GOT3 (cell line): ENCODE measurements around the gene GAS2L1.
"Not testable (repeated sequence)": the region's sequence is repeated elsewhere in the genome, so short reads cannot be mapped to it uniquely, and the experiment has no call there.

Experiments used
- DNase-seq: peaks from one replicate; lab custom pipeline; 2025; ENCODE audit warnings: mixed read lengths; lab: John Stamatoyannopoulos, UW

GAS2L1 gene

DNA sequence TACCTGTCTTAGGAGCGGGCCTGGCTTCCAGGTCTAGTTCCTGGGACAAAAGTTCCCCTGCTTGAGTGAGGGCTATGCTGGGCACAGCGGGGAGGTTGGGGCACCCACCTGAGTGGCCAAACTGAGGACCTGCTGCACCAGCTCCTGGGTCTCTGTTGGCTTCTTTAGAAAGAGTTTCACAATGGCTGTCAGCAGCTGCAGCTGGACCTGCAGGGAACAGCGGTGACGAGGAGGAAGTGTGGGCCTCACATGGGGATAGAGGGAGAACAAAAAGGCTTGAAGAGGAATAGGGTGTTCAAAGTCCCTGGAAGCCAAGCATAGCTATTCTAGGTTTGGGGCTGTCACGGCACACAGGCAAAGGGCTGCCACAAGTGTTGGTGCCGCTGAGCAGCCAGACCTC, 35.7 kb downstream of the GAS2L1 start:
- DNase-seq: no peak

DNA sequence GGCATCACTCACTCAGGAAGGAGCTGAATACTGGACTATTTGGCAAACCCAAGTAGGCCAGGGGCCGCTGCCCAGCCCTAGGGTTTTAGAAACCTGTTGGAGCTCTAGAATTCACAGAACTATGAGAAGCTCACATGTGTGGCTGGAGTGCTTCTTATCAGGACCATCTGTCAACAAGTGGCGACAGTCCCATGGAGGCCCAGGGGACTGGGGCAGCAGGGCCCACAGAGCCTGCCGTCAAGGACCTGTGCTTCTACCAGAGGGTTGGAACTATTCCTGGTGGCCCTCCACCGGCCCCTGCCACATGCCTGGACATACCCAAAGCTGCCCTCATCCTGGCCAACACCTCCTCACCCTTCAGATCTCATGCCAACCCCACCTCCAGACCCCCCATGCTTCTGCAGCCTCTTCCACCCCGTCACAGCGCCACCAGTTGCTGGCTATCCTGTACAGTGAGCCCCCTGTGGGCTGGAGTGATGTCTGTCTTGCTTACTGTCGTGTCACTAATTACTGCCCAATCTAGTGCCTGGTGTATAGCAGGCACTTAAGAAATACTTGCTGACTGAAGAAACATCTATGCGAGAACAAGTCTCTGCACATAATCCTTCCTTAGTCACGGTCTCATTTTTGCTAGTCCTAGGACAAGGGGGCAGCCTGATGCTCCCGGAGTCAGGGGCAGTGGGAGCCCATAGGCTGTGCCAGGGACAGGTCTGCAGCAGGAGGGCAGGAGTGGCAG, 36.3 kb downstream of the GAS2L1 start:
- no peak for DNase-seq

DNA sequence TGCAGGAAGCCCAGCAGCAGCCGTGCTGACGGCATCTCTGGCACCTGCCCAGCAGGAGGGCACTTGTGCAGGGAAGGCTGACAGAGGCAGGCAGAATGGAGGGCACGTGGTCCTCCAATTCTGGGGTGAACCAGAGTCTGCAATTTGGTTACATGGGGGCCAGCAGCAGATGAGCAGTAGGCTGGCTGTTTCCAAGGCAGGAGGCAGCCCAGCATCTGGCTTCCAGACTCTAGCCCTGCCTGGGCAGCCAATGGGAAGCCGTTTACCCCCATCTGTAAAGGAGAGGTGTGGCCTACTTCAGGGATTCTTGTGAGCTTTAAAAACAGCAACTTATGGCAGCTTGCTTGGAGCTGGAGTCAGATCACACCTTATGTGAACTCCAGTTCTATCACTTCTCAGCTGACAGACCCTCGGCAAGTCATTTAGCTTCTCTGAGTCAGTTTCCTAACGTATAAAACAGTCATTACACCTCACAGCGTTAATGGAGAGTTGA, 36.9 kb downstream of the GAS2L1 start:
- DNase-seq: no peak

DNA sequence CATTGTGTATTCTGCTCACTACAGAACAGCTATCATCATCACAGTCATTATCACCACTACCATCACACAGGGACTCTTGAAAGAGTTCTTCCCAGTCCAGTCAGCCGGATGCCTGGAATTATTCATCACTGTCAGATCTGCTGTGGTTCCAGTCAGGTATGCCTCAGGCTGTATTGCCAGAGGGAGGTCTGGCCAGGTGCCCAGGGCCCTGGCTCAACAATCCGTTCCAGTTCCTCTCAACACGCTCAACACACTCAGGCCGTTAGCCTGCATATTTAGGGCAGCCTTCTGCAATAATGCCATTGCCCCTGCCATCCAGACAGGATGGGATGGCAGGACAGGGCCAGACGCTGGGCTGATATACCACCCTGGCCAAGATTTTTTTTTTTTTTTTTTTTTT, 37.7 kb downstream of the GAS2L1 start:
- no peak for DNase-seq

DNA sequence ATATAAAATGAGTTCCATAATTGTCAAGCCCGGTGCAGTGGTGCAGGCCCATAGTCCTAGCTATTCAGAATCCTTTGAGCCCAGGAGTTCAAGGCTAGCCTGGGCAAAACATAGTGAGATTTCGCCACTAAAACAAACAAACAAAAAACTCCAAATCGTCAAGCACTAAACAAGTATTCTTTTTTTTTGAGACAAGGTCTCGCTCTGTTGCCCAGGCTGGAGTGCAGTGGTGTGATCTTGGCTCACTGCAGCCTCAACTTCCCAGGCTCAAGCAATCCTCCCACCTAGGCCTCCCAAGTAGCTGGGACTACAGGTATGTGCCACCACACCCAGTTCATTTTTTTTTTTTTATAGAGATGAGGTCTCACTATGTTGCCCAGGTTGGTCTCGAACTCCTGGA, 38.4 kb downstream of the GAS2L1 start:
- not testable (repeated sequence) for DNase-seq

DNA sequence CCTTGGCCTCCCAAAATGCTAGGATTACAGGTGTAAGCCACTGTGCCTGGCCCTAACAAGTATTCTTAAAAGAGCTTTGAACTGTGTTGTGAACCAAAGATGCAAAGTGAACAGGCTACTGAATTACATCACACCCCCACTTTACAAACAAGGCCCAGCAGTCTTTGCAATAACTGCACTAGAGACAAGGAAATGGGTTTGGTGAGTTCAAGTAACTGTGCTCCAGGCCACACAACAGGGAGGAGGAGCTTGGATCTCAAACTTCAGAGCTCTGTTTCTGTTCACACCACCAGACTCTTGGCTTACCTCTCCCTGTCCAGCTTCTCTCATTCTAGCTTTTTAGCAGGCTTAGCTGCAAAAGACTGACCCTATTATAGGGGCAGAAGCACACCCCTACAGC, 39.5 kb downstream of the GAS2L1 start:
- no peak for DNase-seq

DNA sequence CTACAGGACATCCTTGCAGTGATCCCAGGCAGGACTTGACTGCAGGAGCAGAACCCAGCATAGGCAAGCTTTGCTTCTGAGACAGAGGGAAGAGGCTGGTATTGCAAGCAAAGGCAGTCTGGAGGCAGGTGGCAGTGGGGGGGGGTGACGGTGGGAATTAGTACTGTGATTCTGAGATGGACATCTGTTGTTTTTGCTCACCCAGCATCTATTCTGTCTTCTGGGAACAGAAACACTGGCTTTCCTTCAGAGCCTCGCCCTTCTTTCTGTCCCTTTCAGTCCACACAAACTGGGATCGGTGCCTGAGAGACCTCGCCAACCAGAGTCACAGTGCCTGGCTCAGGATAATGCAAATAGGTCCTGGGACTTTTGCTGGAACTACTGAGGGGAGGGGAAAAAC, 40.2 kb downstream of the GAS2L1 start:
- no peak for DNase-seq

DNA sequence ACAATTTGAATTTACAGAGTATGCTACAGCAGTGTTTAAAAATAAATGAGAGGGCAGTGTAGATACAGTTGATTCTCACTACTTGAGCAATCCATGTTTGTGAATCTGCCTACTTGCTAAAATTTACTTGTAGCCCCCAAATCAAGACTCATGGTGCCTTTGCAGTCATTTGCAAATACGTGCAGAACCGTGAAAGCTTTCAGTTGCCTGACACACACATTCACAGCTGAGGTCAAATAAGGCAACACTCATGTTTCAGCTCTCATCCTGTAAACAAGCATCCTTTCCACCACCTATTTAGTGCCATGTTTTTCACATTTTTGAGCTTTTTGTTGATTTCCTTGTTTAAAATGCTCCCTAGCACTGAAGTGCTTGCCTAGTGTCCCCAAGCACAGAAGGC, 41.6 kb downstream of the GAS2L1 start:
- DNase-seq: no peak

DNA sequence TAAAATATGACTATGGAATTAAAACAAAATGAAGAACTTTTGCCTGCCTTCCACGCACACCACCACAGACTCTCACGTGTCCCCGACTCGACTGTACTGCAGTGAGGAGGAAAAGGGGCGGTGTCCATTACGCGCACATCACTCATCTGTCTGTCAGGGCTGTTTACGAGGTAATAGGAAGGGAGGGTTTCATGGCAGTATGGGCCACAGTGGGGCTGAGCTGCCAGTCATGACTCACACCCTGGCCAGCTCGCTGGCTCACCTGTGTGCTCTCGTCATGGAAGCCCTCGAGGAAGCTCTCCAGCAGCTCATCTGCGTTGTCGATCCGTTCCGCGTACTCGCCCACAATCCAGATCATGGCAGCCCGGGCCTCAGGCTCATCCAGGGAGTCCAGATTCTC, 42.5 kb downstream of the GAS2L1 start:
- no peak for DNase-seq

DNA sequence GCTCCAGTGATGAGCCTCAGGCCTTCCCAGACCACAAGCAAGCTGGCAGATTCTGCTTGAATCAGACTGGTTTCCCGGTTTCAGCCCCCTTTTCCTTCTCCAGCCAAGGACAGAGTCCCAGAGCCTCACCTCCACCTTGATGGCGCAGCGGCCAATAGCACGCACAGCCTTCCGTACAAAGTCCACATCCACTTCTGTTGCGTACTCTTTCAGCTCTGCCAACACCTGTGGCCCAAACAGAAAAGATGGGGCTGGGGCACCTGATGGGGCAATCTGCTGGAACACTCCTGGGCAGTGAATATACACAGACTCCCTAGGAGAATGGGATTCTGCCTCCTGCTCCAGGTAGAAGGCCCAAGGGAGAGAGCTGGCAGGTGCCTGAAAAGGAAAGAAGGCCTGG, 44.6 kb downstream of the GAS2L1 start:
- no peak for DNase-seq

DNA sequence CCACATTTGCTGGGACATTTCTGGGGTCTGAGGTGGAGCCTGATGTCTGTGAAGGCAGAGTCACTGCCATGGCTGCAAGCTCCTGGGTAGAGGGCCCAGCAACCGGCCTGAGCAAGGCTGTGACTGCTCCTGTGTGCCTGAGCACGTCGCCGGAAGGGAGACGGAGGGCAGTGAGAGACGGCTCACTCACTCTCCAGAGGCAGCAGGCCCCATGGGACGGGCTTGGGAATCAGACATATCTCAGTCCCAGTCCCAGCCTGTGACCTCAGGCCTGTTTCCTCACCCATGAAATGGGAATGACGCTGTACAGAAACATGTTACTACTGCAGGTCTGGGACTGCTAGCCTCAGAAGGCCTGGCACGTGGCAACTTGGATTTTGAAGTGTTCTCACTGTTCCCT, 45.4 kb downstream of the GAS2L1 start:
- DNase-seq: no peak

DNA sequence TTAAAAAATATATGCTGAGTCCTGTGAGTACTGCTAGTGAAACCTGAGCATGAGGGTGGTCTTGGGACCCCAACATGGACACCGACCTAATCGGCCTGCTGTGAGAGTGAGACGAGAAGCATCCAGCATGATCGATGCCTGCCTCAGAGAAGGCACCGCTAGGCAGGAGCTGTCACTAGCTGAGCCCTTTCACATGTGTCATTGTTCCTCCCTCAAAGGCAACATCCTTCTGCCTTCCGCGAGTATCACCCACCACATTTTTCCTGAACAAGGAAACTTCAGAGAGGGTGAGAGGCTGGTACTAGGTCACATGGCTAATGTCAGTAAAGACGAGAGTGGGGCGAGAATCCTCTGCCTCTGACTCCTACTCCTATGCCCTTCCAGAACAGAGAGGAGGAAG, 46.3 kb downstream of the GAS2L1 start:
- no peak for DNase-seq

DNA sequence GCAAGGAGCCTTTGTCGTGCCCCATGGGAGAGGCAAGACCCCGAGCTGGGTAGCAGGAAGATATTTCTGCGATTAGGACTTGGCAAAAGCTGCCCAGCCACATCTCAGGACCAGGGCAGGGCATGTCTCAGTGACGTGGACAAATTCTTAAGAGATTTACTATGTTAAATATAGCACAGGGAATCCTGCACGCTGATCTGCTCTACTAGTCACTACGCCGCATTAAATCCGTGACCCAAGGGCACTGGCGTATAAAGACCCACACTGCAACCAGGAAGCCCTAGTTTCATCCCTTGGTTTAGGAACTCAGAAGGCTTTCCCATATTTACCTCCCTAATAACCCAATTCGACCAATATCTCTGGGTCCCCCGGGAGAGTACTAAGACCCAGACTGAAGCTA, 46.8 kb downstream of the GAS2L1 start:
- DNase-seq: no peak

DNA sequence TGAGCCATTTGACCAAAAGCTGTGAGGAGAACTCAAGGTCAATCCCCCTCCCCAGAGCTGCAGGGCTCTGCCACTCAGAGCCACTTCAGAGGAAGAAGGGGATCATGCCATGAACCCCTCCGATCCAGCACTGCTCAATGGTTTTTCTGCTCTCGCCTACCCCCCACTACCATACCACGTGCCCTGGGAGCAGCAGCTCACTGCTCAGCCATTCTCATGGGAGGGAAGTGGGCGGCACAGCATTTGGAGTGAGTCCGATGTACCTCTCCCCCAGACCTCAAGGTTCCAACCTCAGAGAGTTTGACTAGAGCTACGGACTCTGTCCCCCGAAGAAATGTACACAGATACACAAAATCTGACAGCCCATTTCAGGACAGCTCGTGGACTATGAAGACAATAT, 47.4 kb downstream of the GAS2L1 start:
- no peak for DNase-seq

DNA sequence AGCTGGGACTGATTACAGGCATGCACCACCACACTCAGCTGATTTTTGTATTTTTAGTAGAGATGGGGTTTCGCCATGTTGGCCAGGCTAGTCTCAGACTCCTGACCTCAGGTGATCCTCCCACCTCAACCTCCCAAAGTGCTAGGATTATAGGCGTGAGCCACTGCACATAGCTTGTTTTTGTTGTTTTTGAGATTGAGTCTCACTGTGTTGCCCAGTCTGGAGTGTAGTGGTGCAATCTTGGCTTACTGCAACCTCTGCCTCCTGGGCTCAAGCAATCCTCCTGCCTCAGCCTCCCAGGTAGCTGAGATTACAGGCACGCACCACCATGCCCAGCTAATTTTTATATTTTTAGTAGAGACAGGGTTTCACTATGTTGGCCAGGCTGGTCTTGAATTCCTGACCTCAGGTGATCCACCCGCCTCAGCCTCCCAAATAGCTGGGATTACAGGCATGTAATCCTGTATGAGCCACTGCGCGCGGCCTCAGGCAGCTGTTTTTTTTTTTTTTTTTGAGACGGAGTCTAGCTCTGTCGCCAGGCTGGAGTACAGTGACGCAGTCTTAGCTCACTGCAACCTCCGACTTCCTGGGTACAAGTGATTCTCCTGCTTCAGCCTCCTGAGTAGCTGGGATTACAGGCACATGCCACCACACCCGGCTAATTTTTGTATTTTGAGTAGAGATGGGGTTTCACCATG, 50.9 kb downstream of the GAS2L1 start:
- DNase-seq: not testable (repeated sequence)

DNA sequence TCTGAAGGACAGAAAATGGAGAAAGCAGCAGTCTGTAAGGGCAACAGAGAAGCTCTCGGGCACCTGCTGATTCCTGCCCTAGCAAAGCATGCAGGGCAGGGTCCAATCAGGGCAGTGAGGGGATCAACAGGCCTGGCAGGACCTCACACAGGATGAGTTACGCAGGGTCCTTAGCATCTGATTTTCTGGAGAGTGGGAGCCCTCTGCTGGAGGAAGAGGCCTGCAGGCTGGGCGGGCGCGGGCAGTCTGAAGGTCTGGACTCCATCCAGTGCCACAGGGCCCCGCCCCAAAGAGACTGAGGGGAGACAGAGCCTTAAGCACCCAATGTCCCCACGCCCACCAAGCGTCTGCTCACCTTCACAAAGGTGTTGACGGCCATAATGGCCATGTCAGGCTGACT, 53.0 kb downstream of the GAS2L1 start:
- DNase-seq: no peak
